Thyroid gland (tissue), 4 donors: ENCODE data around the gene NCKAP5.

Experiments
- POLR2A ChIP-seq, 2 donors: fragments of 450-650 bp; IDR thresholded peaks; one replicate each; pipeline ENCODE4 v1.6.1; 2017; ENCODE audit warnings: antibody characterized with exemption in 2 of 2, mild to moderate bottlenecking in 2 of 2, moderate library complexity in 1 of 2
- TF ChIP-seq, protein P1 (sequence below), 6 experiments: fragments of 200-600 bp in 3 of 6; fragments of 450-650 bp in 3 of 6; sonication (generic) in 3 of 6; IDR thresholded peaks; one replicate each; pipeline ENCODE4 v1.5.1; 2016 to 2019; ENCODE audit warnings: antibody characterized with exemption in 6 of 6, mild to moderate bottlenecking in 2 of 6, inconsistent platforms in 1 of 6, moderate library complexity in 1 of 6

DNA sequence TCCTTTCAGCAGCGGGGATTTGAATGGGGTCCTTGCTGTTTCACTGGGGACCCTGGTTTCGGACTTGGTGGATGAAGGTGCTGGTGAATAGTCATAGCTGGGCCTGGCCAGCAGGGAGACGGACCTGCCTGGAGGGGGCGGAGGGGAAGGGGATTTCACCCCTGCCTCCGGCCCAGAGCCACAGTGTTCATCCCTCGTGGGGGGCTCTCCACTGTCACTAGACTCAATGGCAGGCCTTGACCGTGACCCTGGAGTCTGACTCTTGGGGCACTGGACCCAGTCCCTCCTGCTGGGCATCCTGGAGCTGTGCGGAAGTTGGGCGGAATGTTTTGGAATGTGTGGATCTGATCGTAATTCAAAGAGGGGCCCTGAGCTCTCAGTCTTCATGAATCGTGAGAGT, 784.4 kb downstream of the NCKAP5 start:
- TF ChIP-seq, protein P1, sequence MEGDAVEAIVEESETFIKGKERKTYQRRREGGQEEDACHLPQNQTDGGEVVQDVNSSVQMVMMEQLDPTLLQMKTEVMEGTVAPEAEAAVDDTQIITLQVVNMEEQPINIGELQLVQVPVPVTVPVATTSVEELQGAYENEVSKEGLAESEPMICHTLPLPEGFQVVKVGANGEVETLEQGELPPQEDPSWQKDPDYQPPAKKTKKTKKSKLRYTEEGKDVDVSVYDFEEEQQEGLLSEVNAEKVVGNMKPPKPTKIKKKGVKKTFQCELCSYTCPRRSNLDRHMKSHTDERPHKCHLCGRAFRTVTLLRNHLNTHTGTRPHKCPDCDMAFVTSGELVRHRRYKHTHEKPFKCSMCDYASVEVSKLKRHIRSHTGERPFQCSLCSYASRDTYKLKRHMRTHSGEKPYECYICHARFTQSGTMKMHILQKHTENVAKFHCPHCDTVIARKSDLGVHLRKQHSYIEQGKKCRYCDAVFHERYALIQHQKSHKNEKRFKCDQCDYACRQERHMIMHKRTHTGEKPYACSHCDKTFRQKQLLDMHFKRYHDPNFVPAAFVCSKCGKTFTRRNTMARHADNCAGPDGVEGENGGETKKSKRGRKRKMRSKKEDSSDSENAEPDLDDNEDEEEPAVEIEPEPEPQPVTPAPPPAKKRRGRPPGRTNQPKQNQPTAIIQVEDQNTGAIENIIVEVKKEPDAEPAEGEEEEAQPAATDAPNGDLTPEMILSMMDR (IDR thresholded peaks at IDR 0.05): no peak
- TF ChIP-seq POLR2A (IDR thresholded peaks at IDR 0.05): no peak
